ENCODE measurements around the gene CCDC9B.

CCDC9B gene

GRCh38 chr15:40300367-40300766 is 40.4 kb downstream of the CCDC9B start:
- Histone ChIP-seq H3K27me3 (ENCODE audit: insufficient read depth, poor library complexity, severe bottlenecking) (no peaks in the 10 kb centered on the region), H3K4me3 (replicated peaks; ENCODE audit: insufficient read depth, low read length) (no peak overlapping the region), H3K27ac (replicated peaks) (no peak overlapping the region)
- DNase-seq (ENCODE audit: low read depth in 1 of 2, low spot score in 1 of 2), result no peak
- TF ChIP-seq GABPA (IDR thresholded peaks at IDR 0.05; ENCODE audit: low read depth) (no peak), POLR2AphosphoS5 (IDR thresholded peaks at IDR 0.05; ENCODE audit: low read depth) (no peak), SPI1 (IDR thresholded peaks at IDR 0.05; ENCODE audit: borderline replicate concordance, low read depth) (no peak), REST (IDR thresholded peaks at IDR 0.05; ENCODE audit: insufficient replicate concordance, low read depth) (no peak)
- TF ChIP-seq, protein P1, sequence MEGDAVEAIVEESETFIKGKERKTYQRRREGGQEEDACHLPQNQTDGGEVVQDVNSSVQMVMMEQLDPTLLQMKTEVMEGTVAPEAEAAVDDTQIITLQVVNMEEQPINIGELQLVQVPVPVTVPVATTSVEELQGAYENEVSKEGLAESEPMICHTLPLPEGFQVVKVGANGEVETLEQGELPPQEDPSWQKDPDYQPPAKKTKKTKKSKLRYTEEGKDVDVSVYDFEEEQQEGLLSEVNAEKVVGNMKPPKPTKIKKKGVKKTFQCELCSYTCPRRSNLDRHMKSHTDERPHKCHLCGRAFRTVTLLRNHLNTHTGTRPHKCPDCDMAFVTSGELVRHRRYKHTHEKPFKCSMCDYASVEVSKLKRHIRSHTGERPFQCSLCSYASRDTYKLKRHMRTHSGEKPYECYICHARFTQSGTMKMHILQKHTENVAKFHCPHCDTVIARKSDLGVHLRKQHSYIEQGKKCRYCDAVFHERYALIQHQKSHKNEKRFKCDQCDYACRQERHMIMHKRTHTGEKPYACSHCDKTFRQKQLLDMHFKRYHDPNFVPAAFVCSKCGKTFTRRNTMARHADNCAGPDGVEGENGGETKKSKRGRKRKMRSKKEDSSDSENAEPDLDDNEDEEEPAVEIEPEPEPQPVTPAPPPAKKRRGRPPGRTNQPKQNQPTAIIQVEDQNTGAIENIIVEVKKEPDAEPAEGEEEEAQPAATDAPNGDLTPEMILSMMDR (IDR thresholded peaks at IDR 0.05; ENCODE audit: insufficient read depth, low read length), result no peak

- no peak for DNase-seq (ENCODE audit: low read depth in 1 of 2, low spot score in 1 of 2)
- no peaks in the 10 kb centered on the region for H3K27me3 ChIP-seq (ENCODE audit: insufficient read depth, poor library complexity, severe bottlenecking)
- H3K27ac ChIP-seq (replicated peaks), result no peak overlapping the region
- no peak overlapping the region for H3K4me3 ChIP-seq (replicated peaks; ENCODE audit: insufficient read depth, low read length)
- TF ChIP-seq, protein P1 (IDR thresholded peaks at IDR 0.05; ENCODE audit: insufficient read depth, low read length), result no peak
- TF ChIP-seq POLR2AphosphoS5 (IDR thresholded peaks at IDR 0.05; ENCODE audit: low read depth), result no peak
- TF ChIP-seq REST (IDR thresholded peaks at IDR 0.05; ENCODE audit: insufficient replicate concordance, low read depth), result no peak
- no peak for TF ChIP-seq GABPA (IDR thresholded peaks at IDR 0.05; ENCODE audit: low read depth)
- TF ChIP-seq SPI1 (IDR thresholded peaks at IDR 0.05; ENCODE audit: borderline replicate concordance, low read depth), result no peak
These were observed 42.4 kb downstream of the CCDC9B start for GRCh38 chr15:40298216-40298935.

DNA sequence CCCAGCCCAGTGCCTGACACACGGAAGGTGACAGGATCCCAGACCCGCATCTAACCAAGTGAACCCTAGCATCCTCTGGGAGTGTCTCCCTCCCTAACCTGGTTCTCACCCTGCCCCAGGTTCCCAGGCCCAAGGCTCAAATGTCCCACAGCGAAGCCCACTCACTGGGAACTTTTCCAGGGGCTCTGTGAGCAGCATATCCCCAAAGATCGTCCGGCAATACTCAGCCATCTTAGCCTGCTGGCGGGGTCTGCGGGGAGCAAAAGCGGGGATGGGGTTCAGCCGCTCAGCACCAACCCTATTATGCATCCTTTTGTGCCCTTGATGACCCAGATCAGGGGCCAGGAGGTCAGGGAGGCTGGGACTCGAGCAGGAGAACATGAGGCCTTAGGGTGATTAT is 43.4 kb downstream of the CCDC9B start:
- no peak overlapping the region for H3K27ac ChIP-seq (replicated peaks)
- no peaks in the 10 kb centered on the region for H3K27me3 ChIP-seq (ENCODE audit: insufficient read depth, poor library complexity, severe bottlenecking)
- DNase-seq (ENCODE audit: low read depth in 1 of 2, low spot score in 1 of 2), result no peak
- no peak overlapping the region for H3K4me3 ChIP-seq (replicated peaks; ENCODE audit: insufficient read depth, low read length)
- no peak; the same call in 1 of the 2 replicates for TF ChIP-seq POLR2AphosphoS5 (IDR thresholded peaks at IDR 0.05; ENCODE audit: low read depth)
- TF ChIP-seq GABPA (IDR thresholded peaks at IDR 0.05; ENCODE audit: low read depth), result no peak
- TF ChIP-seq, protein P1 (IDR thresholded peaks at IDR 0.05; ENCODE audit: insufficient read depth, low read length), result no peak
- no peak for TF ChIP-seq SPI1 (IDR thresholded peaks at IDR 0.05; ENCODE audit: borderline replicate concordance, low read depth)
- no peak for TF ChIP-seq REST (IDR thresholded peaks at IDR 0.05; ENCODE audit: insufficient replicate concordance, low read depth)

Data from HL-60 (cell line).